HFFc6 (cell line): Measurements from ENCODE around the gene WDR27. TPM values are rescaled to one million over a fixed set of nuclear protein-coding genes. Genes with fewer than 3 reads are reported as not detected.
"Not testable (repeated sequence)": the region's sequence is repeated elsewhere in the genome, so short reads cannot be mapped to it uniquely, and the experiment has no call there.

Experiments used
- DNase-seq: peaks from one replicate; pipeline ENCODE4 v3.0.0-alpha.2; 2018
- H3K27ac Mint-ChIP-seq: 2 replicates; pipeline ENCODE4 v1.8.0; 2020; ENCODE audit warnings: mild to moderate bottlenecking, mixed read lengths
- H3K27me3 Mint-ChIP-seq: 2 replicates; pipeline ENCODE4 v1.8.0; 2021; ENCODE audit warnings: mild to moderate bottlenecking, moderate library complexity, mixed read lengths; ENCODE audit not compliant: insufficient read depth
- H3K36me3 Mint-ChIP-seq: 2 replicates; pipeline ENCODE4 v1.8.0; 2021; ENCODE audit warnings: low read depth, mixed read lengths
- H3K4me1 Mint-ChIP-seq: 2 replicates; pipeline ENCODE4 v1.8.0; 2020; ENCODE audit warnings: low read depth, mixed read lengths
- H3K4me3 Mint-ChIP-seq: 2 replicates; pipeline ENCODE4 v1.8.0; 2020; ENCODE audit warnings: mild to moderate bottlenecking, moderate library complexity, mixed read lengths
- H3K9me3 Mint-ChIP-seq: 2 replicates; pipeline ENCODE4 v1.8.0; 2020; ENCODE audit warnings: mild to moderate bottlenecking, mixed read lengths
- total RNA-seq, 6 experiments: library from RNA; stranded (reverse); fragmentation: NEBNext Ultra II Directional; extraction: Animal tissue kit (Norgen Biotek cat#: 25700); gene quantifications; 2 replicates in 1 of 6; 3 replicates in 5 of 6; pipeline ENCODE4 v1.2.3, GENCODE V29; 2021
- TF ChIP-seq, protein P1 (sequence below): fragments of 200-600 bp; sonication (generic); IDR thresholded peaks from 2 replicates; pipeline ENCODE4 v1.5.0; 2021; ENCODE audit warnings: antibody characterized with exemption, mild to moderate bottlenecking

The WDR27 gene
- total RNA-seq, 6 experiments from 2014 or later, result 10.0 to 15.8 (median 12.1) TPM

DNA sequence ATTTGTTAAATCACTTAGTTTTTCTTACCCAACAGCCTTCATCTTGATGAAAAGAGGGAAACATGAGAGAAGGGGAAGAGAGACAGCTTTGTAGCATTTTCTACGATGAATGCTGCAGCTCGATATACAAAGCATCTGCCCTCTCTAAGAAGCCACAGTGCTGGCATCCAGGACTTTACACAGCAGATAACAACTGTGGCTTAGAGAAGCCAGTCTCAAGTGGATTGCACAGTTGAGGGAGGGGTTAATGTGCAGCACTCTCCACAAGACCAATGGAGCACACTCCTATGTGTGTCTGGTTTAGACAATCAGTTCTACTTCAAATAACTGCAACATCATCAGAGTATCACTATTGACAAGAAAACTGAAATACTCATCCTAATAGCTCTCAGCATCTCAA is 5.9 kb upstream of the WDR27 start:
- H3K27me3 Mint-ChIP-seq, result no peaks in the 10 kb centered on the region; the same call in 1 of the 2 replicates
- TF ChIP-seq, protein P1, sequence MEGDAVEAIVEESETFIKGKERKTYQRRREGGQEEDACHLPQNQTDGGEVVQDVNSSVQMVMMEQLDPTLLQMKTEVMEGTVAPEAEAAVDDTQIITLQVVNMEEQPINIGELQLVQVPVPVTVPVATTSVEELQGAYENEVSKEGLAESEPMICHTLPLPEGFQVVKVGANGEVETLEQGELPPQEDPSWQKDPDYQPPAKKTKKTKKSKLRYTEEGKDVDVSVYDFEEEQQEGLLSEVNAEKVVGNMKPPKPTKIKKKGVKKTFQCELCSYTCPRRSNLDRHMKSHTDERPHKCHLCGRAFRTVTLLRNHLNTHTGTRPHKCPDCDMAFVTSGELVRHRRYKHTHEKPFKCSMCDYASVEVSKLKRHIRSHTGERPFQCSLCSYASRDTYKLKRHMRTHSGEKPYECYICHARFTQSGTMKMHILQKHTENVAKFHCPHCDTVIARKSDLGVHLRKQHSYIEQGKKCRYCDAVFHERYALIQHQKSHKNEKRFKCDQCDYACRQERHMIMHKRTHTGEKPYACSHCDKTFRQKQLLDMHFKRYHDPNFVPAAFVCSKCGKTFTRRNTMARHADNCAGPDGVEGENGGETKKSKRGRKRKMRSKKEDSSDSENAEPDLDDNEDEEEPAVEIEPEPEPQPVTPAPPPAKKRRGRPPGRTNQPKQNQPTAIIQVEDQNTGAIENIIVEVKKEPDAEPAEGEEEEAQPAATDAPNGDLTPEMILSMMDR, result no peak
- peaks cover 37% of the 10 kb centered on the region for H3K4me1 Mint-ChIP-seq
- H3K9me3 Mint-ChIP-seq, result no peaks in the 10 kb centered on the region
- H3K4me3 Mint-ChIP-seq, result no peak overlapping the region
- H3K27ac Mint-ChIP-seq, result no peak overlapping the region
- peaks cover 8% of the 10 kb centered on the region; the same call in 1 of the 2 replicates for H3K36me3 Mint-ChIP-seq
- DNase-seq, result no peak

DNA sequence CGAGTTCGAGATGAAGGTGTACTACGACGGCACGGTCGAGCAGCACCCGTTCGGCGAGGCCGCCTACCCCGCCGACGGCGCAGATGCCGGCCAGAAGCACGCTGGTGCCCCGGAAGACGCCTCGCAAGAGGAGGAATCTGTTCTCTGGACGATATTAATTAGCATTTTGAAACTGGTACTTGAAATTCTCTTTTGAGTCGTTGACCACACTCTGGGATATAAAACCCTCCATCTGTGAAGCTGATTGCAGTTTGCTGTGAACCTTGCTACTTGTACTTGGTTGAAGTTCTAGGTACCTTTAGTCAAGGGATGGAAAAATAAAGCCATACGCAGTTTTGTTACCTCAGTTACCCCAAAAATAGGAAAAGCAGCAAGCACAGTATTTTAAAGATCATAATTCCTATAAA is 1.0 kb upstream of the WDR27 start:
- peaks cover 10% of the 10 kb centered on the region for H3K36me3 Mint-ChIP-seq

DNA sequence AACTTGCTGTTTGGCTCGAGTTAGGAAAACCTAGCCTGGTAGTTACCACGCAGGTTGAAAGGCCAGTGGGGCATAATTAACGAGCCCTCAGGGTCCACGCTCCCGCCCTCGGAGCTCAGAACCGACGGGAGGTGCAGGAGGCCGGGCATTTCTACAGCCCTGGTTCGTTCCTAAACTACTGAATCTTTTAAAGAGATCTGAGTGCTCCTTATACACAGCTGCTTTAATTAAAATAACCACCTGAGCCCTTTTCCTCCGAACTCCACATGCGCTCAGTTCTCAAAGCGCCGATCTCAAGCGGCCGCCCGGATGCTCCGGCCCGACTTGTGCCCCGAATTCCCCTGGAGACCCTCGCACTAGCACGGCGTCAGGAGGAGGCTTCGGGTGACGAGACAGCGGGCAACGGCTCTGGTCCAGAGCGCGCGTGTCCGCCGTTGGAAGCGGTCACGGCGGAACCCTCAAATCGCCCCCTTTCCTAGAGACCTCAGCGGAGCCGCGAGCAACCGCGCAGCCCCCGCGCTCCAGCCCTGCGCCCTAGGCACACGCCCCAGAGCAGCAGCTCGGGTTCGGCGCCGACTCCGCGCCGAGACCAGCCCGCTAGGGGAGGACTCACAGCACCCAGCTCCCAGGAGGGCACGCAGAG is 397 bp downstream of the WDR27 start:
- TF ChIP-seq, protein P1, result no peak
- H3K4me1 Mint-ChIP-seq, result peaks cover 68% of the 10 kb centered on the region
- H3K27ac Mint-ChIP-seq, result peak overlapping the region; percentile 90
- peaks cover 16% of the 10 kb centered on the region for H3K36me3 Mint-ChIP-seq
- H3K9me3 Mint-ChIP-seq, result peaks cover under 1% of the 10 kb centered on the region; the same call in 1 of the 2 replicates
- no peaks in the 10 kb centered on the region for H3K27me3 Mint-ChIP-seq
- peak overlapping the region; percentile 96 for H3K4me3 Mint-ChIP-seq
- no peak for DNase-seq

More for the DNA sequence above, 1.0 kb upstream of the WDR27 start:
- no peak for DNase-seq
- H3K27ac Mint-ChIP-seq, result peak overlapping the region; percentile 82
- peaks cover 65% of the 10 kb centered on the region for H3K4me1 Mint-ChIP-seq
- H3K27me3 Mint-ChIP-seq, result no peaks in the 10 kb centered on the region
- no peaks in the 10 kb centered on the region for H3K9me3 Mint-ChIP-seq
- TF ChIP-seq, protein P1, result no peak
- peak overlapping the region; percentile 87 for H3K4me3 Mint-ChIP-seq

DNA sequence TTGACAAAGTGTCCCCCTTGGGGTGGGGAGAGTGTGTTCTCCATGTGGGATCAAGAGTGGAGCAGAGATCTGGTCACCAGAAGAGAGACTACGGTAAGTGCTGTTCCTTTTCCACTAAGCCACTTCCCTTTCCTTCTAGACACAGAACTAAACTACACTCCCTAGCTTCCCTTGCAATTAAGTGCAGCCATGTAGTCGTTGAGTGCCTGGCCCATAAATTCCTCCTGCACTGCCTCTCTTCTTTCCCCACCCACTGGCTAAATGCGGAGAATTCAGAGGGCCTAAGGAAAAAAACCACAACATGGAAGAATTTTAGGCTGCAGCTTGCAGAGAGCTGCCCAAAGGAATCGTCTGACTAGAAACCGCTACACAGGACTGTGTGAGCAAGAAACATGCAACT is 1.5 kb downstream of the WDR27 start:
- Mint-ChIP-seq H3K9me3 (peaks cover 6% of the 10 kb centered on the region; the same call in 1 of the 2 replicates), H3K27ac (peak overlapping the region; percentile 63), H3K27me3 (no peaks in the 10 kb centered on the region), H3K4me1 (peaks cover 57% of the 10 kb centered on the region), H3K36me3 (peaks cover 26% of the 10 kb centered on the region), H3K4me3 (peak overlapping the region; percentile 96)
- DNase-seq, result peak; percentile 45
- TF ChIP-seq, protein P1, result no peak

DNA sequence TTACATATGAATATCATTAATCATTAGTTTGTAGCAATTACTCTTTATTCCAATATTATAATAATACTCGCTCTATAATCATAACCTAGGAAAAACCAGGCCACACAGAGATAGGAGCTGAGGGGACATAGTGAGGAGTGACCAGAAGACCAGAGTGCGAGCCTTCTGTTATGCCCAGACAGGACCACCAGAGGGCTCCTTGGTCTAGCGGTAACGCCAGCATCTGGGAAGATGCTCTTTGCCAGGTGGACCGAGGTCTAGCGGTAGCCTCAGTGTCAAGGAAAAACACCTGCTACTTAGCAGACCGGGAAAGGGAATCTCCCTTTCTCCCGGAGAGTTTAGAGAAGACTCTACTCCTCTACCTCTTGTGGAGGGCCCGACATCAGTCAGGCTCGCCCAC is 4.7 kb downstream of the WDR27 start:
- Mint-ChIP-seq H3K4me1 (peaks cover 32% of the 10 kb centered on the region), H3K36me3 (peaks cover 30% of the 10 kb centered on the region)
- H3K27me3 Mint-ChIP-seq, H3K27ac Mint-ChIP-seq, H3K9me3 Mint-ChIP-seq, DNase-seq, H3K4me3 Mint-ChIP-seq: not testable (repeated sequence)
- TF ChIP-seq, protein P1, result peak; percentile 65
